Activated naive CD8-positive, alpha-beta T cell treated with anti-CD3 and anti-CD28 coated beads, Interleukin-2, amount 10 ng/mL, durations not matched to agents 7 days and 5 days (primary cell): Measurements from ENCODE around the gene SCAPER. TPM values are rescaled to one million over a fixed set of nuclear protein-coding genes. Genes with fewer than 3 reads are reported as not detected.
"Not testable (repeated sequence)": the region's sequence is repeated elsewhere in the genome, so short reads cannot be mapped to it uniquely, and the experiment has no call there.

ENCODE experiments used
- ATAC-seq: fragments of 150-1000 bp; cut with Tn5 transposase; one replicate; pipeline ENCODE4 v1.10.0; 2021; ENCODE audit warnings: low read depth, moderate library complexity
- POLR2A ChIA-PET: fragments of 350-600 bp; sonication (Branson Sonifier 250); formaldehyde crosslinking; loops from one replicate; lab custom pipeline; 2021; ENCODE audit warnings: antibody characterized with exemption; lab: Charles Lee
- DNase-seq: peaks from one replicate; pipeline ENCODE4 v3.0.0; 2021
- H3K27ac Mint-ChIP-seq: one replicate; pipeline ENCODE4 v1.8.0; 2022; ENCODE audit warnings: mild to moderate bottlenecking, mixed read lengths
- H3K27me3 Mint-ChIP-seq: one replicate; pipeline ENCODE4 v1.8.0; 2022; ENCODE audit warnings: mild to moderate bottlenecking, moderate library complexity, mixed read lengths
- H3K36me3 Mint-ChIP-seq: one replicate; pipeline ENCODE4 v1.8.0; 2021; ENCODE audit warnings: mild to moderate bottlenecking, mixed read lengths
- H3K4me1 Mint-ChIP-seq: one replicate; pipeline ENCODE4 v1.8.0; 2021; ENCODE audit warnings: mixed read lengths
- H3K4me3 Mint-ChIP-seq: one replicate; pipeline ENCODE4 v1.8.0; 2022; ENCODE audit warnings: mild to moderate bottlenecking, moderate library complexity, mixed read lengths
- H3K9me3 Mint-ChIP-seq: one replicate; pipeline ENCODE4 v1.8.0; 2021; ENCODE audit warnings: mixed read lengths
- total RNA-seq, 2 experiments: library from RNA; stranded (reverse); gene quantifications; one replicate each; pipeline ENCODE4 v1.2.3, GENCODE V29; 2021

The SCAPER gene
- total RNA-seq, 2 experiments from 2014 or later = 38.0 to 44.8 TPM

DNA sequence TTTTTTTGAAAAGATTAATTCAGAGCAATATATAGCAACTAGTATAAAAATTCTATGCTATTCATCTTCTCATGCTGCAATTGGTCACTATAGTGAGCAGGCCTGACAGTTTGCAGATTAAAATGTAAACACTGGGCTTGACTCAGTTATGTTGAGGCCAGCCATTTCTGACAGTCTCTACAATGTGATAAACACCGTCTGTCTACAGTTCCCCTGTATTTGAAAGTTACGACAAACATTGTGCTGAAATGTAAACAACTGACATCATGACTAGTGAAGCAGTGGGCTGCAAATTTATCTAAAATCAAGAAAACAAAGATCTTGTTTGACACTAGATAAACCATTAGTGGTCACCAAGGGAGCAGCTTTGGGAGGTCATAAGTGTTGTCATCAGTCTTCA lies 371.1 kb downstream of the SCAPER start:
- no peaks in the 10 kb centered on the region for H3K36me3 Mint-ChIP-seq
- DNase-seq (no peak), ATAC-seq (no peak)
- peaks cover 2% of the 10 kb centered on the region for H3K9me3 Mint-ChIP-seq
- H3K4me1 Mint-ChIP-seq = no peaks in the 10 kb centered on the region
- POLR2A ChIA-PET = no interaction called here
- H3K4me3 Mint-ChIP-seq = no peak overlapping the region
- H3K27me3 Mint-ChIP-seq = no peaks in the 10 kb centered on the region
- H3K27ac Mint-ChIP-seq = no peak overlapping the region

DNA sequence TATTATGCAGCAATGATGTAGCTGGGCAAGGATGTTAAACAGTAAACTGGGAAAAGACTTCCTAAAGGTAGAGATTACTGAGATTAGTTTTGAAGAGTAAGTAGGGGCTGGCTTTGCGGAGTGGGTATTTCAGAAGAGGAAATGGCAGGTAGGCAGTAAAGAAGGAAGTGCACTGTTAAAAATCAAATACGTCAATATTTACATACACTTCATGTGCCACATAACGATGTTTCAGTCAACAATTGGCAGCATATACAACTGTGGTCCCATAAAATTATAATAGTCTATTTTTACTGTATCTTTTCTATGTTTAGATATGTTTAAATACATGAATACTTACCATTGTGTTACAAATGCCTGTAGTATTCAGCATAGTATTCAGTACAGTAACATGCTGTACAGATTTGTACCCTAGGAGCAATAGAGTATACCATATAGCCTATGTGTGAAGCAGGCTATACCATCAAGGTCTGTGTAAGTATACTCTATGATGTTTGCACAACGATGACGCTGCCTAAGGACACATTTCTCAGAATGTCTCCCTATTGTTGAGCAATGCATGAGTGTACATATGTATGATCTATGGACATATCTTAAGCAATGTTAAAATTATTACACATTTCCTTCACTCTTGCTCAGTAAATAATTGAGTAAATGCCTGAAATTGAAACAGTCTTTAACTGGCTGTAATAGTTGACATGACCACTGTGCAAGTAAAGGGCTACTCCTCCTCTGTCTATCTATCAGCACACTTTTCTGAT lies 371.9 kb downstream of the SCAPER start:
- no peak overlapping the region for H3K27ac Mint-ChIP-seq
- H3K4me1 Mint-ChIP-seq = no peaks in the 10 kb centered on the region
- H3K4me3 Mint-ChIP-seq = no peak overlapping the region
- DNase-seq (no peak), ATAC-seq (no peak)
- no peaks in the 10 kb centered on the region for H3K36me3 Mint-ChIP-seq
- no peaks in the 10 kb centered on the region for H3K27me3 Mint-ChIP-seq
- no peaks in the 10 kb centered on the region for H3K9me3 Mint-ChIP-seq
- POLR2A ChIA-PET = no interaction called here

DNA sequence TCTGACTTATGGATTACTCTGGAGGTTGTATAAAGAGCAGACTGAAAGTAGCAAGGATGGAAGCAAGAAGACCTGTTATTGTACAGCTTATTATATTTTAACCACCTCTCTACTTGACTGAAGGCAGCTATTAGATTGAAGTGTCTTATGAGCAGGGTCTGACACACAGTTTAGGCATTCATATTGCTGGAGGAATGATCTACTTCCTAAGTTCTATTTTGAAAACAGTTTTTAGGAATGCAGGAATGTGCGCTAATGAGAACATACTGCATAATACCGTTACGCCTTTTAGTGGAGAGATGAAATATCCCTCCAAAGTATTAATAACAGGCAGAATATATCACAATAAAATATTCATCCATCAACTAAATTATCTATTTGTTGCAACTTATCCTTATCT lies 375.2 kb downstream of the SCAPER start:
- Mint-ChIP-seq H3K4me3 (no peak overlapping the region), H3K27me3 (no peaks in the 10 kb centered on the region), H3K4me1 (no peaks in the 10 kb centered on the region), H3K9me3 (no peaks in the 10 kb centered on the region), H3K27ac (no peak overlapping the region), H3K36me3 (peaks cover 3% of the 10 kb centered on the region)
- ATAC-seq (no peak), DNase-seq (no peak)
- POLR2A ChIA-PET = no interaction called here

DNA sequence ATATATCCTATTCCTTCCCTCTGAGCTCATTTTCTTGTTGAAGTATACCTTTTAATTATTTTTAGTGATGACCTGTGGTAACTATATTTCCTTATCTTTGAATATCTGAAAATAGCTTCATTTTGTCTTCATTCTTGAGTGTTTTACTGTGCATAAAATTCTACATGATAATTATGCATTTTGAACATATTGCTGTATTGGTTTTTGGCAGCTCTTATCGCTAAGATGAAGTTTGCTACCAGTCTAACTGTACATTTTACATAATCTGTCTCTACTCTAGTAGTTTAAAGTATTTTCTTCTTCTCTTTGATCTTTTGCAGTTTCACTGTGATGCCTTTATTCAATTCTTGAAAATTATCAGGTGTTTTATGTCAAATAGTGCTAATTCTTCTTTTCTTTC lies 379.0 kb downstream of the SCAPER start:
- Mint-ChIP-seq H3K4me3 (no peak overlapping the region), H3K36me3 (peaks cover 6% of the 10 kb centered on the region), H3K27ac (no peak overlapping the region), H3K9me3 (no peaks in the 10 kb centered on the region), H3K4me1 (no peaks in the 10 kb centered on the region), H3K27me3 (no peaks in the 10 kb centered on the region)
- DNase-seq = no peak
- no peak for ATAC-seq
- POLR2A ChIA-PET = no interaction called here

DNA sequence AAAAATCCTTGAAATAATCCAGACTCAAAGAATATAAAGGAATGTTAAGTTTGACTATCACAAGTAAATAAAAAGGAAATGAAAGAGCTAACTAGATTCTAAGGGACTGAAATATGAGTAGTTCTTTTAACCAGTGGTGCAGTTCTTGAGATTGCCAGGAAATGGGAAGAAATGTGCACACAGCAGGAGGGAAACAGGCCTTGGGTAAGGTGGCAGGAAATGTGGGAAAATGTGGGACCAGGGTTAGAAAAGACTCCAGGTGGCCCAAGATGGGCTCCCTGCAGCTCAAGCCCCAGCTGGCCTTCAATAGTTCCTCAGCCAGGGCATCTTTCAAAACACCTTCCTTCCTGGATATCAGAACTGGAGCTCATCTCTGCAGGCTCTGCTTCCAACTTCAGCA lies 387.2 kb downstream of the SCAPER start:
- H3K9me3 Mint-ChIP-seq = no peaks in the 10 kb centered on the region
- H3K27ac Mint-ChIP-seq = no peak overlapping the region
- ATAC-seq (no peak), DNase-seq (no peak)
- H3K4me3 Mint-ChIP-seq = no peak overlapping the region
- POLR2A ChIA-PET = no interaction called here
- no peaks in the 10 kb centered on the region for H3K27me3 Mint-ChIP-seq
- H3K4me1 Mint-ChIP-seq = no peaks in the 10 kb centered on the region
- no peaks in the 10 kb centered on the region for H3K36me3 Mint-ChIP-seq

DNA sequence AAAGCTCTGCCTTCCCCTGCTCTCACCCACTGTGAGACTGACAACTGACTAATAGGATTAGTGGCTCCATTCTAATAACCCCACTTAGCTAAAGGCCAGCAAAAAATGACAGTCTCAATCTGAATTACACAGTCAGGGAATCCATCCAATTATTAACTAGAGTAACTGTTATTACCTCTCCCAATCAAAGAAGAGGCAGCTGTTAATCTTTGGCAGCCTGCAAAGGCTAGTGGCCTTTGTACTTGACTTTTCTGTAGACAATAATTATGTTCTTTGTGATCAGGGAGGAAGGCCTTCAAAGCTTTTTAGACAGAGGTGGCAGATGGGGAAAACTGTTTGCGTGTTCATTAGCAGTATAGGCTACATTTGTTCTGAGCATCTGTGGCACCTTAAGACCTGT lies 390.9 kb downstream of the SCAPER start:
- POLR2A ChIA-PET = no interaction called here
- no peak overlapping the region for H3K4me3 Mint-ChIP-seq
- no peak for DNase-seq
- H3K4me1 Mint-ChIP-seq = no peaks in the 10 kb centered on the region
- no peak for ATAC-seq
- H3K9me3 Mint-ChIP-seq = no peaks in the 10 kb centered on the region
- no peaks in the 10 kb centered on the region for H3K27me3 Mint-ChIP-seq
- H3K27ac Mint-ChIP-seq = no peak overlapping the region
- H3K36me3 Mint-ChIP-seq = peaks cover 2% of the 10 kb centered on the region

DNA sequence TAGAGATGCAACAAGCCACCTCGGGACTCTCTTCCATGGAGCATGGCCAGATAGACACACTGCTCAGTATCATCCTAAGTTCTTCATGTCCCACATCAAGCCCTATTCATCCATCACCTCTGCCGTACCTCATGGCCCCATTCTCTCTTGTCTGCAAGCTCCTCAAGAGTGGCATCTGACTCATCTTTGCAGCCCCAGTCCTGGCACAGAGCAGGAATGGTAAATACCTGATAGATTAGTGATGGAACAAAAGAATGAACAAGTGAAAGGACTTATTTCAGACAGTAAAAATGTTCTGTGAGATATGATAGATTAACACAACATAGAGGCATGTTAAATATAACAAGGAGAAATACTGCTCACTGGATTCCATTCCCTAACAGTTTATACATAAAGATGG lies 392.2 kb downstream of the SCAPER start:
- DNase-seq (no peak), ATAC-seq (no peak)
- Mint-ChIP-seq H3K9me3 (no peaks in the 10 kb centered on the region), H3K27ac (no peak overlapping the region), H3K4me3 (no peak overlapping the region), H3K36me3 (peaks cover 2% of the 10 kb centered on the region), H3K4me1 (no peaks in the 10 kb centered on the region), H3K27me3 (no peaks in the 10 kb centered on the region)
- POLR2A ChIA-PET = no interaction called here

DNA sequence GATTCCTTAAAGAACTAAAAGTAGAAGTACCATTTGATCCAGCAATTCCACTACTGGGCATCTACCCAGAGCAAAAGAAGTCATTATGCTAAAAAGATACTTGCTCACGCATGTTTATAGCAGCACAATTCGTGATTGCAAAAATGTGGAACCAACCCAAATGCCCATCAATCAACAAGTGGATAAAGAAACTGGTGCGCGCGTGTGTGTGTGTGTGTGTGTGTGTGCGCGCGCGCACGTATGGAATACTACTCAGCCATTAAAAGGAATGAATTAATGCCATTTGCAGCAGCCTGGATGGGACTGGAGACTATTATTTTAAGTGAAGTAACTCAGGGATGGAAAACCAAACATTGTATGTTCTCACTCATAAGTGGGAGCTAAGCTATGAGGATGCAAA lies 394.5 kb downstream of the SCAPER start:
- H3K27ac Mint-ChIP-seq, H3K36me3 Mint-ChIP-seq, DNase-seq, H3K27me3 Mint-ChIP-seq, ATAC-seq, H3K9me3 Mint-ChIP-seq, POLR2A ChIA-PET, H3K4me3 Mint-ChIP-seq, H3K4me1 Mint-ChIP-seq: not testable (repeated sequence)

DNA sequence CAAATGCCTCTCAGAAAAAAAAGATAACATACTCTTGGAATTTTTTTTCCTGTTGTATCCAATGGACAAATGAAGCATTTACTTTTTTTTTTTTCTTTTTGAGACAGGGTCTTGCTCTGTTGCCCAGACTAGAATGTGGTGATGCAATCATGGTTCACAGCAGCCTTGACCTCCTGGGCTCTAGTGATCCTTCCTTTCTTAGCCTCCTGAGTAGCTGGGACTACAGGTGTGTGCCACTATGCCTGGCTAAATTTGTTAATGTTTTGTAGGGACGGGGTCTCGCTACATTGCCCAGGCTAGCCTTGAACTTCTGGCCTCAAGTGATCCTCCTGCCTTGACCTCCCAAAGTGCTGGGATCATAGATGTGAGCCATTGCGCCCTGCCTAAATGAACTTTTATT lies 401.3 kb downstream of the SCAPER start:
- H3K27ac Mint-ChIP-seq = no peak overlapping the region
- no peak overlapping the region for H3K4me3 Mint-ChIP-seq
- H3K27me3 Mint-ChIP-seq = no peaks in the 10 kb centered on the region
- POLR2A ChIA-PET = no interaction called here
- no peak for ATAC-seq
- DNase-seq = no peak
- H3K9me3 Mint-ChIP-seq = peaks cover 1% of the 10 kb centered on the region
- no peaks in the 10 kb centered on the region for H3K4me1 Mint-ChIP-seq
- peaks cover 12% of the 10 kb centered on the region for H3K36me3 Mint-ChIP-seq

DNA sequence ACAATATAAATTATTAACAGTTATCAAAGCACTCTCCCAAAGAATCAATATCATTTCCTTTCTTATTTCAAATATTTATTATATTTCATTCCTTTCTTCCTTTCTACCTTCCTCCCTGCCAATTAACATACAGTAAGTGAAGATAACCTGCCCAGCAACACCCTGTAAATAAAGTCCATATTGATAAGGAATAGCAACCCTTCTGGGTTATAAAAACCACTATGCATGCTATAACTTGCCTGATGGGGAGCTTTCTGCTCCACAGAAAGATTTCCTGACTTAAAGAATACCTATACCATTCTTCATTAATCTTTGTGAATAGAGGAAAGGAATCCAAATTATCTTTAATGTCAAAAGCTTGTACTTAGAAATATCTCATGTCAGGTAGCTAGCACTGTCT lies 402.0 kb downstream of the SCAPER start:
- Mint-ChIP-seq H3K9me3 (peaks cover 1% of the 10 kb centered on the region), H3K27ac (no peak overlapping the region), H3K36me3 (peaks cover 13% of the 10 kb centered on the region), H3K4me3 (no peak overlapping the region), H3K4me1 (no peaks in the 10 kb centered on the region), H3K27me3 (no peaks in the 10 kb centered on the region)
- DNase-seq (no peak), ATAC-seq (no peak)
- POLR2A ChIA-PET = no interaction called here

DNA sequence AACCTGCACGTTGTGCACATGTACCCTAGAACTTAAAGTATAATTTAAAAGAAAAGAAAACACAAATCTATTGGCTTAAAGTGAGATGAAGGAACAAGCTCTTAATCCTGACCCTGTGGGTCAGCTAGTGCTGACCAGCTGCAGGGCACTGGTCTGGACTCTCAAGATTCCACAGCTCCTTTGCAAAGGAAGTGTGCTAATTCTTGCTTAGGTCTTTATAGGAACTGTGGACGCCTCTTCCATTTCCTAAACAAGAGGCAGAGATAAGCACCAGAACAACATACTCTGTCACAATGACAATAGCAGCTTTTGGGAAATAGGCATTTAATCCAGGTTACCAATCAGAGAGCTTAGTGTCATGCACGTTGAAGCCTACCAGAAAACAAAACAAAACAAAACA lies 402.5 kb downstream of the SCAPER start:
- ATAC-seq = no peak

DNA sequence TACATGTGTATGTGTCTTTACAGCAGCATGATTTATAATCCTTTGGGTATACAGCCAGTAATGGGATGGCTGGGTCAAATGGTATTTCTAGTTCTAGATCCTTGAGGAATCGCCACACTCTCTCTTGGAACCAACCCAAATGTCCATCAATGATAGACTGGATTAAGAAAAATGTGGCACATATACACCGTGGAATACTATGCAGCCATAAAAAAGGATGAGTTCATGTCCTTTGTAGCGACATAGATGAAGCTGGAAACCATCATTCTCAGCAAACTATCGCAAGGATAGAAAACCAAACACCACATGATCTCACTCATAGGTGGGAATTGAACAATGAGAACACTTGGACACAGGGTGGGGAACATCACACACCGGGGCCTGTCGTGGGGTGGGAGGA lies 403.0 kb downstream of the SCAPER start:
- H3K27me3 Mint-ChIP-seq, H3K4me1 Mint-ChIP-seq, H3K27ac Mint-ChIP-seq, POLR2A ChIA-PET, H3K4me3 Mint-ChIP-seq, ATAC-seq, DNase-seq, H3K9me3 Mint-ChIP-seq: not testable (repeated sequence)
- H3K36me3 Mint-ChIP-seq = peaks cover 17% of the 10 kb centered on the region

More for the DNA sequence above, 402.5 kb downstream of the SCAPER start:
- Mint-ChIP-seq H3K27me3 (no peaks in the 10 kb centered on the region), H3K36me3 (peaks cover 13% of the 10 kb centered on the region), H3K4me1 (no peaks in the 10 kb centered on the region), H3K4me3 (no peak overlapping the region), H3K9me3 (peaks cover 1% of the 10 kb centered on the region), H3K27ac (no peak overlapping the region)
- DNase-seq = no peak
- POLR2A ChIA-PET = no interaction called here

DNA sequence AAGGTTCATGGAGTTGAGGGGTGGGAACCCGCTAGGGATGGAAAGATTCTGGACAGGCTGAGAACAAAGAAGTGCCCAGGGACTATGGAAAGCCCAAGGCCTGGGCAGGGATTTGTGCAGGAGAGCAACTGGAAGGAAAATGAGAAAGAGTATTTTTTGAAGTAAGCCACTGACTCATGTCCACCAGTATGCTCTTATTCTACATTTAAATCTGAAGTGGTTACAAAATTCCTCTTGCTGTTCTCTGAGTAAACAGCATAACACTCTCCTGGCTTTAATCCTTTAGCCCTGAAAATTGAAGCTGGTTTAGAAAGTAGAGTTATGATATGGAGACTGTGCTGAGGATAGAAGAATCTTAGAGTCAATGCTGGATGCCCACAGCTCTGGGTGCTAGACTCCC lies 403.4 kb downstream of the SCAPER start:
- no peak overlapping the region for H3K4me3 Mint-ChIP-seq

DNA sequence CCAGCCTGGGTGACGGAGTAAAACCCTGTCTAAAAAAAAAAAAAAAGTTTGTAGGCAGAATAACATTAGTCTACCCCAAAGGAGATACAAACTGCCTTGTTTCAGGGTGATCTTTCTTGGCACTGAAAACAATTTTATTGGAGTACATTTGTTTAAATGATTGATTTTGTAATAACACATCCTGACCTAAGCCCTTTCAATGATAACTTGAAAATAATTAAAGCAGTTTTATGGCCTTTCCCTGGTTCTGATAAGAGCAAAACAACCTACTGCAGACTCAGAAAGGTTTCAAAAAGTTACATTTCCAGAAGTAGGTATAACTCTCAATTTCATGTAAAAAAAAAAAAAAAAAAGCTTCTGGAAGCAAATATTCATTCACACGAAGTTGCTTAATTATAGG lies 404.1 kb downstream of the SCAPER start:
- Mint-ChIP-seq H3K4me1 (no peaks in the 10 kb centered on the region), H3K27ac (no peak overlapping the region)
- POLR2A ChIA-PET = no interaction called here

More for the DNA sequence above, 403.4 kb downstream of the SCAPER start:
- POLR2A ChIA-PET = no interaction called here
- Mint-ChIP-seq H3K4me1 (no peaks in the 10 kb centered on the region), H3K36me3 (peaks cover 17% of the 10 kb centered on the region), H3K9me3 (peaks cover 4% of the 10 kb centered on the region), H3K27me3 (no peaks in the 10 kb centered on the region), H3K27ac (no peak overlapping the region)
- DNase-seq (no peak), ATAC-seq (no peak)

More for the DNA sequence above, 404.1 kb downstream of the SCAPER start:
- DNase-seq (no peak), ATAC-seq (no peak)
- Mint-ChIP-seq H3K4me3 (no peak overlapping the region), H3K36me3 (peaks cover 17% of the 10 kb centered on the region), H3K27me3 (no peaks in the 10 kb centered on the region), H3K9me3 (peaks cover 4% of the 10 kb centered on the region)
